WTC11 (cell line): Measurements from ENCODE around the gene CLTCL1.

Source experiments
- ATF3 ChIP-seq: sonication (generic); formaldehyde crosslinking; conservative IDR thresholded peaks from 2 replicates; pipeline ENCODE4 v1.8.1; 2022; ENCODE audit warnings: mild to moderate bottlenecking, missing genetic modification reagents
- GTF2I ChIP-seq: fragments of 250-450 bp; sonication (Bioruptor Pico); conservative IDR thresholded peaks from 2 replicates; pipeline ENCODE4 v1.4.0; 2021; ENCODE audit warnings: mild to moderate bottlenecking
- ZNF121 ChIP-seq: sonication (generic); formaldehyde crosslinking; IDR thresholded peaks from 2 replicates; pipeline ENCODE4 v1.8.0; 2023; ENCODE audit warnings: missing genetic modification reagents
- TF ChIP-seq, protein P1 (sequence below): sonication (generic); formaldehyde crosslinking; IDR thresholded peaks from 2 replicates; pipeline ENCODE4 v1.8.1; 2022; ENCODE audit warnings: low read depth, missing genetic modification reagents, borderline replicate concordance
- TF ChIP-seq, protein P2 (sequence below): sonication (generic); formaldehyde crosslinking; IDR thresholded peaks from 2 replicates; pipeline ENCODE4 v1.8.0; 2022; ENCODE audit warnings: mild to moderate bottlenecking, missing genetic modification reagents

DNA sequence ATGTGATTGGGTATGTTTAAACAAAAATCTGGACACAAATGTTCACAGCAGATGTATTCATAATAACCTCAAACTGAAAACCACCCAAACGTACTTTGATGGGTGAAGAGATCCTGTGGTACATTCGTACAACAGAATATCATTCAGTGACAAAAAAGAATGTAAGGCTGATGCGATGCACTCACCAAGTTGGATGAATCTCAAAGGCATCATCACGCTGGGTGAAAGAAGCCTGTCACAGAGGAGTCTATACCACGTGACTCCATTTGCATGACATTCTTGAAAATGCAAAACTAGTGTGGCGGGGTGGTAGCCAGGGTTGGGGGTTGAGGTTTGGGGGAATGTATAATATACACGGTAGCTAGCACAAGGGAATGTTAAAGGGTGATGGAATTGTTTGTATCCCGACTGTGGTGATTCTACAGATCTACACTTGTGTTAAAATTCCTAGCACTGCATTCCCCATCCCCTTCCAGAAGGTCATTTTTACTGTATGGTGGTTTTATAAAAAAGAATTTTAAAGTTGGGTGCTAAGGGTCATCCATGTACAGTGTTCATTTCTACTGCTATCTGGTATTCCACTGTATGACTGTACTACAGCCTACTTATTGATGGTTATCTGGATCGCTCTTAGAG, 78.0 kb downstream of the CLTCL1 start:
- TF ChIP-seq, protein P1, sequence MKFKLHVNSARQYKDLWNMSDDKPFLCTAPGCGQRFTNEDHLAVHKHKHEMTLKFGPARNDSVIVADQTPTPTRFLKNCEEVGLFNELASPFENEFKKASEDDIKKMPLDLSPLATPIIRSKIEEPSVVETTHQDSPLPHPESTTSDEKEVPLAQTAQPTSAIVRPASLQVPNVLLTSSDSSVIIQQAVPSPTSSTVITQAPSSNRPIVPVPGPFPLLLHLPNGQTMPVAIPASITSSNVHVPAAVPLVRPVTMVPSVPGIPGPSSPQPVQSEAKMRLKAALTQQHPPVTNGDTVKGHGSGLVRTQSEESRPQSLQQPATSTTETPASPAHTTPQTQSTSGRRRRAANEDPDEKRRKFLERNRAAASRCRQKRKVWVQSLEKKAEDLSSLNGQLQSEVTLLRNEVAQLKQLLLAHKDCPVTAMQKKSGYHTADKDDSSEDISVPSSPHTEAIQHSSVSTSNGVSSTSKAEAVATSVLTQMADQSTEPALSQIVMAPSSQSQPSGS (CRISPR knock-in tag), result no peak
- TF ChIP-seq GTF2I (CRISPR knock-in tag), result no peak
- no peak for TF ChIP-seq ATF3 (CRISPR knock-in tag)
- TF ChIP-seq ZNF121 (CRISPR knock-in tag), result no peak
- TF ChIP-seq, protein P2, sequence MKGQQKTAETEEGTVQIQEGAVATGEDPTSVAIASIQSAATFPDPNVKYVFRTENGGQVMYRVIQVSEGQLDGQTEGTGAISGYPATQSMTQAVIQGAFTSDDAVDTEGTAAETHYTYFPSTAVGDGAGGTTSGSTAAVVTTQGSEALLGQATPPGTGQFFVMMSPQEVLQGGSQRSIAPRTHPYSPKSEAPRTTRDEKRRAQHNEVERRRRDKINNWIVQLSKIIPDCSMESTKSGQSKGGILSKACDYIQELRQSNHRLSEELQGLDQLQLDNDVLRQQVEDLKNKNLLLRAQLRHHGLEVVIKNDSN, result peak; percentile 85
